ENCODE results near the gene SNX20. TPM values are rescaled to one million over a fixed set of nuclear protein-coding genes. Genes with fewer than 3 reads are reported as not detected.
A peak's percentile ranks its signal among the peaks of the same experiment; 100 is the strongest.

Gene SNX20
- total RNA-seq: 1 to 10 TPM in 3 of 4 donors, under 1 TPM in 1; 0.20 to 4.3 (median 2.6) TPM

- H3K27ac ChIP-seq: peak within 1 kb of the TSS; percentile 14 to 66 (median 62)
Measured at GRCh38 chr16:50681021-50681885, at the start of gene SNX20. Gene SNX20 (minus strand): TSS chr16:50681312. CDS start chr16:50677526, 3,786 bp downstream.

GRCh38 chr16:50724306-50724705 lies 43.2 kb upstream of the SNX20 start:
- intact Hi-C loops (cut with DNase I; ENCODE audit: low total_unique reads): no loop called here
- in situ Hi-C loops (cut with MboI; ENCODE audit: low pct_ligation_motif_present in 1 of 4, low pct_unique_long_range_greater_than_20kb in 1 of 4, low sequenced_read_pairs in 3 of 4): no loop called here
- no peak for TF ChIP-seq POLR2A (IDR thresholded peaks at IDR 0.05)
- no peak for TF ChIP-seq POLR2AphosphoS5 (IDR thresholded peaks at IDR 0.05)
- no peak for TF ChIP-seq EP300 (IDR thresholded peaks at IDR 0.05; ENCODE audit: low read depth)
- TF ChIP-seq CTCF (IDR thresholded peaks at IDR 0.05): no peak

More at GRCh38 chr16:50681021-50681885, at the start of gene SNX20:
- peak within 1 kb of the TSS in 3 of 4 donors; percentile 11 to 41 (median 12) for H3K4me3 ChIP-seq
- whole genome bisulfite sequencing, 2 donors (ENCODE audit: low coverage in 1 of 2): 72 to 80% methylated on average over 3 to 16 of the region's 16 CpGs
- in situ Hi-C loops (cut with MboI; ENCODE audit: low pct_ligation_motif_present in 1 of 4, low pct_unique_long_range_greater_than_20kb in 1 of 4, low sequenced_read_pairs in 3 of 4) (no loop called here), intact Hi-C loops (cut with DNase I; ENCODE audit: low total_unique reads) (no loop called here)
- TF ChIP-seq CTCF (IDR thresholded peaks at IDR 0.05) (no peak), POLR2A (IDR thresholded peaks at IDR 0.05) (no peak), EP300 (IDR thresholded peaks at IDR 0.05; ENCODE audit: low read depth) (no peak), POLR2AphosphoS5 (IDR thresholded peaks at IDR 0.05) (peak in 1 of 3 donors; percentile 17)
- H3K9me3 ChIP-seq: no peaks in the 10 kb centered on the region
- H3K4me1 ChIP-seq: peaks cover 0 to 9% (median 0%) of the 10 kb centered on the region in 4 donors
- peak; percentile 58 for DNase-seq
- no peaks in the 10 kb centered on the region for H3K27me3 ChIP-seq
- no peaks in the 10 kb centered on the region for H3K36me3 ChIP-seq

GRCh38 chr16:50722960-50723359 lies 41.8 kb upstream of the SNX20 start:
- intact Hi-C loops (cut with DNase I; ENCODE audit: low total_unique reads) (no loop called here), in situ Hi-C loops (cut with MboI; ENCODE audit: low pct_ligation_motif_present in 1 of 4, low pct_unique_long_range_greater_than_20kb in 1 of 4, low sequenced_read_pairs in 3 of 4) (no loop called here)
- DNase-seq: no peak
- TF ChIP-seq POLR2AphosphoS5 (IDR thresholded peaks at IDR 0.05) (no peak), POLR2A (IDR thresholded peaks at IDR 0.05) (no peak), EP300 (IDR thresholded peaks at IDR 0.05; ENCODE audit: low read depth) (no peak), CTCF (IDR thresholded peaks at IDR 0.05) (no peak)
- 91% methylated on average over 2 of the region's 2 CpGs; no CpG with 5 or more reads in 1 of the 2 donors for WGBS, 2 donors (ENCODE audit: low coverage in 1 of 2)
- no peak overlapping the region for H3K27ac ChIP-seq
- no peak overlapping the region for H3K4me3 ChIP-seq
- H3K4me1 ChIP-seq: no peaks in the 10 kb centered on the region
- no peaks in the 10 kb centered on the region for H3K36me3 ChIP-seq
- H3K9me3 ChIP-seq: no peaks in the 10 kb centered on the region
- no peaks in the 10 kb centered on the region for H3K27me3 ChIP-seq

More at GRCh38 chr16:50724306-50724705, 43.2 kb upstream of the SNX20 start:
- H3K4me3 ChIP-seq: no peak overlapping the region
- no peak for DNase-seq
- H3K9me3 ChIP-seq: no peaks in the 10 kb centered on the region
- H3K36me3 ChIP-seq: no peaks in the 10 kb centered on the region
- H3K27ac ChIP-seq: no peak overlapping the region
- H3K27me3 ChIP-seq: no peaks in the 10 kb centered on the region
- no peaks in the 10 kb centered on the region for H3K4me1 ChIP-seq

- no peak for TF ChIP-seq EP300 (IDR thresholded peaks at IDR 0.05; ENCODE audit: low read depth)
- TF ChIP-seq POLR2AphosphoS5 (IDR thresholded peaks at IDR 0.05): no peak
- no peak for TF ChIP-seq POLR2A (IDR thresholded peaks at IDR 0.05)
- no peak for TF ChIP-seq CTCF (IDR thresholded peaks at IDR 0.05)
- Histone ChIP-seq H3K9me3 (no peaks in the 10 kb centered on the region), H3K36me3 (no peaks in the 10 kb centered on the region), H3K4me3 (no peak overlapping the region), H3K27ac (no peak overlapping the region), H3K4me1 (no peaks in the 10 kb centered on the region), H3K27me3 (no peaks in the 10 kb centered on the region)
- no peak for DNase-seq
- 100% methylated on average over 1 of the region's 1 CpG; no CpG with 5 or more reads in 1 of the 2 donors for WGBS, 2 donors (ENCODE audit: low coverage in 1 of 2)
- in situ Hi-C loops (cut with MboI; ENCODE audit: low pct_ligation_motif_present in 1 of 4, low pct_unique_long_range_greater_than_20kb in 1 of 4, low sequenced_read_pairs in 3 of 4) (no loop called here), intact Hi-C loops (cut with DNase I; ENCODE audit: low total_unique reads) (no loop called here)
Measured at GRCh38 chr16:50722405-50722737, 41.3 kb upstream of the SNX20 start.

All from transverse colon (tissue), 4 donors.